SKM-1 treated with dmso at 0.1 percent for 144 hours (cell line): ENCODE measurements around the gene SBNO2.

Source experiments
- DNase-seq: peaks from one replicate; lab custom pipeline; 2025; ENCODE audit not compliant: unreplicated experiment; lab: John Stamatoyannopoulos, UW

Gene SBNO2

DNA sequence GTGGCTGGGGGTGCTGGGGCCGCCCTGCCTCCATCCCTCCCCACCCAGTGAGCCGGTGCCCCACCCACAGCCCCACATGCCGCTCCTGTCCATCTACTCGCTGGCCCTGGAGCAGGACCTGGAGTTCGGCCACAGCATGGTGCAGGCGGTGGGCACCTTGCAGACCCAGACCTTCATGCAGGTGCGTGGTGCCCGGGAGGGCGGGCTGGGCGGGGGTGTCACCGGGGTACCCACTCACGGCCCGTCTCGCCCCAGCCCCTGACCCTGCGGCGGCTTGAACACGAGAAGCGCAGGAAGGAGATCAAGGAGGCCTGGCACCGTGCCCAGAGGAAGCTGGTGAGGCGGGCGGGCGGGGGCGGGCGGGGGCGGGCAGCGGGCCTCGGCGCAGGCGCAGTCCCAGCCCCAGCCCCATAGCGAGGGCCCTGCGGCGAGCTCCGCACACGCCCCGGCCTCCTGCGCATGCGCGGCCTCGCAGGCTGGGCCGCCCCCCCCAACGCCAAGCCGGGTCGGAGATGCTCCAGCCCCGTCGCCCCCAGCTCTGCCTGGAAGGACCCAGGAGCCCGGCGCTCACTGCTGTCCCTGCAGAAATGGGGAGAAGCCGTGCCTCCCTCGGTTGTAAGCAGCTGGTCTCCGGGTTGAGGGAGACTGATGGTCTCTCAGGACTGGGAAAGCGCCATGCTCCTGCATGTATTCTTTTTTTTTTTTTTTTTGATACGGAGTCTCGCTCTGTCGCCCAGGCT lies 99.4 kb downstream of the SBNO2 start:
- no peak for DNase-seq

DNA sequence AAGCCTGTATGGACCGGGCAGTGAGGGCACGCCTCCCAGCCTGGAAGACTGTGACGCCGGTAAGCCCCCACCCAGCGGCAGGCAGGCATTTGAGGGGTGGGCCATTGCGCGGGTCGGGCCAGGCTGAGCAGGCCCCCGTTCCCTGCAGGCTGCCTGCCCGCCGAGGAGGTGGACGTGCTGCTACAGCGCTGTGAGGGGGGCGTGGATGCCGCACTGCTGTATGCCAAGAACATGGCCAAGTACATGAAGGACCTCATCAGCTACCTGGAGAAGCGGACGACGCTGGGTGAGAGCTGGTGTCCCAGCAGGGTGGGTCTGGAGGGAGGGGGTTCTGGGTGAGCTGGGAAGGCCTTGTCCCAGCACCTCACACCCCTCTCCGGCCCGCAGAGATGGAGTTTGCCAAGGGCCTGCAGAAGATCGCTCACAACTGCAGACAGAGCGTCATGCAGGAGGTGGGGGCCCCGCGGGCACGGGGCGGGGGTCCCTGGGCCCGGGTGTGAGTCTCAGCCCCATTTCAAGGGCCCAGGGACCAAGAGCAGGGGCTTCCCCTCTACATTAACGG lies 100.0 kb downstream of the SBNO2 start:
- no peak for DNase-seq

DNA sequence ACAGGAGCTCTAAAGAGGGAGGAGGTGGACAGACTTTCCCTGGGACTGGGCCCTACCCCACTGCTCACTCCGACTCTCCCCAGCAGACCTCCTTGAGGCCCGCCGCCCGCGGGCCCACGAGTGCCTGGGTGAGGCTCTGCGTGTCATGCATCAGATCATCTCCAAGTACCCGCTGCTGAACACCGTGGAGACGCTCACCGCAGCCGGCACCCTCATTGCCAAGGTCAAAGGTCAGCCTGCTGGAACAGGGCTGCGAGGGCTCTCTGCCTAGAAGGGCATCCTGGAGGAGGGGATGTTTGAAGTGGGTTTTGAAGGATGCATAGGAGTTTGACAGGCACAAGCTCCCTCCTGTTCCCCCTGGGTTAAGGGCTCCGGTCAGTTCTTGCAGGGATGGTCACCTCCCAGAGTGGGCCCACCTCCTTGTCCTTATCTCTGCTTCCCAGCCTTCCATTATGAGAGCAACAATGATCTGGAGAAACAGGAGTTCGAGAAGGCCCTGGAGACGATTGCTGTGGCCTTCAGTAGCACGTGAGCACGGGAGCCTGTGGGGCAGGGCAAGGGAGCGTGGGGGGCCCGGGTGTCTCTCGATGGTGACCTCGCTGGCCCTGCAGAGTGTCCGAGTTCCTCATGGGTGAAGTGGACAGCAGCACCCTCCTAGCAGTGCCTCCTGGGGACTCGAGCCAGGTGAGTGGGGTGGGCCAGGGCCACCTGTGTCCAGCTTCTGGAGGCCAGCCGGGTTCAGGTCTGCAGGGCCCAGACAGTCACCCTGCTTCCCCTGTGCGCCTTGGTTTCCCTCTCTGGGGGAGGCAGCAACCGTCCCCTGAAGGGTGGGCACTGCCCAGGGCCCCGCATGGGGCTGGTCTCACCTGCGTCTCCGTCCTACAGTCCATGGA lies 100.8 kb downstream of the SBNO2 start:
- DNase-seq = no peak

DNA sequence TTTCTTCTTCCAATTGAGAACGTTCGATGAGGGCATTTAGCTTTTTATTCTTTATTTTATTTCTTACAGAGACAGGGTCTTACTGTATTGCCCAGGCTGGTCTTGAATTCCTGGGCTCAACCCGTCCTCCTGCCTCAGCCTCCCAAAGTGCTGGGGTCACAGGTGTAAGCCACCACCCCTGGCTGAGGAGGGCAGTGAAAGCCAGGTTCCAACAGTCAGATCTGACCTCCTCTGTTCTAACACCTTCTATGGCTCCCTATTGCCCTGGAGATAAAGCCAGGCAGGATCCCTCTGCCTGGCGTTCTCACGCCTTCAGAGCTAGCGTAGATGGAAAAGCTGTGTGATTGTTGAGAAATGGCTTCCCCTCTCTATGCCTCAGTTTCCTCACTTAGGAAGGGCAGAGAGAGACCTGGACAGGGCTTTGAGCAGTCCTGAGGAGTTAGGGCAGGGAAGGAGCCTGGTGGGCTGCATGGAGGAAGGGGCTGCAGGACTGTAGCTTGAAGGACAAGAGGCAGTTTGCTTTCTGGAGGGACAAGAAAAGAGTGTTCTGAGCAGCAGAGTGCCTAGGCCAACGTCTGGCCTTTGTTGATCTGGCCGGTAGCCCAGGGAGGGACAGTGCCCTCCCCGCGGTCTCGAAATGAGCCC lies 101.6 kb downstream of the SBNO2 start:
- DNase-seq = no peak

DNA sequence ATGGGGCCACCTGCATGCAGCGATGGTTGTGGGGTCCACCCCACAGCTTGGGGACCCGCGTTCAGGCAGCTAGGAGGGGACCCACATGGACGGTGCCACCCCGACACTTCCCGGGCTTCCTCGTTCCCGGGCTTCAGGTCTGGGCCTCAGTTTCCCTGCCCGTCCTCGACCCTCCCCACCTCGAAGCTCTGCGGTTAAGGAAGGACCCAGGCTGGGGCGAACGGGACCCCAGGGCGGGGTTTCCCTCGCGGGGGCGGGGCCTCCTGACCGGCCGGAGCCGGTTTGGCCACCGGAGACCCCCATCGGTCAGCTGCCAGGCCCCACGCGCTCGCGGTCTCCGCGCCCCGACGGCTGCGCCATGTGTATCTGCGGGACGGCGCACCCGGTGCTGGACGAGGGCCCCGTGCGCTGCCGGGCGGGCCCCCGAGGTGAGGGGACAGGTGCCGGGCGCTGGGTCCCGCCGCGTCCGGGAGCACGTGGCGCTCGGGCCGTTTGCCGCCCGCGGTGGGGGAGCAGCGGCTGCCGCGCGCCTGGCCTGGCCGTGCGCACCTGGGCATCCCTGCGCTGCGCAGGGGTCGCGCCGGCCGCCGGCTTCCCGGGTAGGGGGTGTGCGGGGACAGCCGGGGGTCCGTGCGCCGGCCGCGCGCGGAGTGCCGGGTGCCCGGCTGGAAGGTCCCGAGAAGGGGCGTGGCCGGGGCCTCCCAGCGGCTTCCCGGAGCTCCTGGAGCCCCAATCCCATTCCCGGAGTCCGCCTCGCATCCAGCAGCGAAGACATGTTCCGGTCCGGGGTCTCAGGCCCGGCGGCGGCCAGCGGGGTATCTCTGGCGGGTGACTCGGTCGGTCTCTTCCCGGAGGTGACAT lies 102.9 kb downstream of the SBNO2 start:
- no peak for DNase-seq

DNA sequence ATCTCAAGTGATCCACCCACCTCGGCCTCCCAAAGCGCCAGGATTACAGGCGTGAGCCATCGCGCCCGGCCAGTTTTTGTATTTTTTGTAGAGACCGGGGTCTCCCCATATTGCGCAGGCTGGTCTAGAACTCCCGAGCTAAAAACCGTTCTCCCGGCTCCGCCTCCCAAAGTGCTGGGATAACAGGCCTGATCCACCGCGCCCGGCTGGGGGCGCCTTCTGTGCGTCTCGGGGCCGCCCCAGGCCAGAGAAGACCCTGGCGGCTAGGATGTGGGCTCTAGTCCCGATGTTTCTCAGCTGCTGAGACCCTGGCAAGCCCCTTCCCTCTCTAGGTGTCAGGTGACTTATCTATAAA lies 103.5 kb downstream of the SBNO2 start:
- no peak for DNase-seq

DNA sequence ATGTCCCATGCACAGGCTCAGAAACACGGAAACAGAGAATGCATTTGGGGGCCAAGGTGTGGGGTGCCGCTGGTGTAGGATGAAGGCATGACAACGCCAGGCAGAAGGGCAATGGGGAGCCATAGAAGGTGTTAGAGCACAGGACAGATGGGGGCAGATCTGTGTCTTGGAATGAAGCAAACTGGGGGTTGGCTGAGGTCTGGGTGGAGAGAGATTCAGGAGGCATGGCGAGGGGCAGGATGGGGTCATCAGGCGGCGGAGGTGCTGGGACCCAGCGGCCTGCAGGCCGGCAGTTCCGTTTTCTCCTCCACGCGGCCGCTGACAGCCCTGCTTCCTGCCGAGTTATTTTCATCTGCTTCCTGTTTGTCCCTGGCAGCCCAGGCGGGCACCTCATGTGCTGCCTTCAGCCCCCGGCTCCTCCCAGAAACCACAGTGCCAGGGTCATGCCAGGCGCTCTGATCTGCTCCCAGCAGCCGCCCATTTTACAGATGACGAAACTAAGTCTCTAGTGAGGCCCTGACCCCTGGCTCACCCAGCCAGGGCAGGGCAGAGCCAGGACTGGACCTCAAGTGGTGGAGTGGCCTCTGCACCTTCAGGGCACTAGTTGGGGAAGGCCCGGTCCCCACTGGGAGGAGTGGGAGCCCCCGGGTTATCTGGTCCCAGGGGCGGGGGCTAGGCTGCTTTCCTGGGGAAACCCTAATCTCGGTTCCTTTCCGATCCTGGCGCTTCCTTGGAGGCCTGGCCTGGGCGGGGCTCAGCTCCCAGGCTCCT lies 104.9 kb downstream of the SBNO2 start:
- peak; percentile 93 for DNase-seq

DNA sequence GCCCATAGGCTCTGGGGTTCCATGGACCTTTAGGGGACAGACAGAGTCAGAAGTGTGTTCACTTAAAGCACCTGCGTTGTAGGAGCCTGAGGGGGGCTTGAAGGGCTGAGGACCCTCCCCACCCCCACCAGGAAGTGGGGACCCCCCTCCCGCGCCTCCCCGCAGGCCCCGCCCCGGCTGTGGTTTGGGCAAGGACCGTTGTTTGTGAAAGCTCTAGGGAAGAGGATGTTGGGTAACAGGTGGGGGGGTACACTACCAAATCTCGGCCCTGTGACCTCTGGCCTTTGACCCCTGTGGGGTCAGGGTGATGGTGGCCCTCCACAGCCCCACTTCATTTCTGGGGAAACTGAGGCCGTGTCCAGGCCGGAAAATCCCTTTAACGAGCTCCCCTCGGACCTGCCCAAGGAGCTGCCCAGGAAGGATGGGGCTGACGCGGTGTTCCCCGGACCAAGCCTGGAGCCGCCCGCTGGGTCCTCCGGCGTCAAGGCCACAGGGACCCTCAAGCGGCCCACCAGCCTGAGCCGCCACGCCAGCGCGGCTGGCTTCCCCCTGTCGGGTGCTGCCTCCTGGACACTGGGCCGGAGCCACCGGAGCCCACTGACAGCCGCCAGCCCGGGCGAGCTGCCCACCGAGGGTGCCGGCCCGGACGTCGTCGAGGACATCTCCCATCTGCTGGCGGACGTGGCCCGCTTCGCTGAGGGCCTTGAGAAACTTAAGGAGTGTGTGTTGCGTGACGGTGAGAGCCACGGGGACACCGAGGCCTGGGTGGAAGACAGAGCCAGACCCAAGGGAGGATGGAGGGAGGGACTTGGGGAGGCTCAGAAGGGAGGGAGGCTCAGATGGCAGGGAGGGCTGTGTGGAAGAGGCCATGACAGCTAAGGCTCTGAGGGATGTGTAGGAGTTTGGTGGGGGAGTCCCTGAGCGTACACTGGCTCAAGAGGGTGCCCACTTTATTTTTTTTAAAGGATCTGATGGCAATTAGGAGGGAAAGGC lies 105.8 kb downstream of the SBNO2 start:
- peak; percentile 35 for DNase-seq

DNA sequence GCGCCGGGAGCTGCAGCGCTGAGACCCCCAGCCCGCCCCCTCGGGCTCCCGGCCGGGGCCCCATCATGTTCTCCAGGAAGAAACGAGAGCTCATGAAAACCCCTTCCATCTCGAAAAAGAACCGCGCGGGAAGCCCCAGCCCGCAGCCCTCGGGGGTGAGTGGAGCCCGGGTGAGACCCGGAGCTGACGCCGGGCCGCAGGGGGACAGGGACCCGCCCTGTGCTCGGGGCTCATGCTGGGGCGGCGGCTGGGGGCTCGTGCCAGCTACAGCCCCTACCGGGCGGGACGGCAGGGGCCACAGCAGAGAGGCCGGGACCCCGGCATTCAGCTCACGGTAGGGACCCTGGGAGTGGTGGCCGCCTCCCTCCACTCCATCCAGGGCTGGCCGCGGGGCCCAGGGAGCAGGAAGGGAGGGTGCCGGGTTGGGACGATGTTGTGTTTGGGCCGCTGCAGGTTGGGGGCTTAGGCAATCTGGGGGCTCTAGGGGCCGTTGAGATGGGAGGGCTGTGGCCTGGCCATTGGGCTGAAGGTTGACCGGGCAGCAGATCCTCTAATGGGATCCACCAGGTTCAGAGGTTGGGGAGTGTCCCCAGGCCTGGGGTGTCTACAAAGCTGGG lies 106.6 kb downstream of the SBNO2 start:
- no peak for DNase-seq

DNA sequence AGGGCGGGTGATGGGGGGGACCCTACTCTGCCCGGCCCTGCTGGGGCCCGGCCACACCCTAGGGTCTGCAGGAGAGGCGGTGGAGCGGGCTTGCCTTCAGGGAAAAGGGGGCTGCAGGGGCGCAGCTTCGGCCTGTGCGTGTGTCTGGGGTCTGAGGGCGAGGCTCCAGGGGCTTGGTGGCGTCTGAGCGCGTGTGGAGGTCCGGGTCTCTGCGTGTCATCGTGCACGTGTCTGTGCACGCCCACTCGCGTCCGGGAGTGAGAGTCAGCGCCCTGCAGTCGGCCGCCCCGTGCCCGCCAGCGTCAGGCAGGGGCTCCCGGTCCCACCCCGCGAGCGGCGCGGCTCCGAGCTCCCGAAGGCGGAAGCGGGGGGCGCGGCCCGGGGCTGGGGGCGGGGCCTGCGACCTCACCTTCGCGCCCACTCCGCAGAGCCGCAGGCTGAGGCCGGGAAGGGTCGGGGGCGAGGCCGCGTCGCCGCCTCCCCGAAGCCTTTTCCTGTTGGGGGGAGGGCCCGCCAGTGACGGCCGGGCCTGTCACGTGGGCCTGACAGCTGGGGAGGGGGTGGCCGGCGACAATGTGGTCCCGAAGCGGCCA lies 107.2 kb downstream of the SBNO2 start, which contains the start of gene ARHGAP45:
Gene ARHGAP45, plus strand, starts transcription at position 420 of the 593 bp plus-strand sequence. CDS start 239 bp downstream, outside the sequence.
- peak; percentile 45 for DNase-seq

DNA sequence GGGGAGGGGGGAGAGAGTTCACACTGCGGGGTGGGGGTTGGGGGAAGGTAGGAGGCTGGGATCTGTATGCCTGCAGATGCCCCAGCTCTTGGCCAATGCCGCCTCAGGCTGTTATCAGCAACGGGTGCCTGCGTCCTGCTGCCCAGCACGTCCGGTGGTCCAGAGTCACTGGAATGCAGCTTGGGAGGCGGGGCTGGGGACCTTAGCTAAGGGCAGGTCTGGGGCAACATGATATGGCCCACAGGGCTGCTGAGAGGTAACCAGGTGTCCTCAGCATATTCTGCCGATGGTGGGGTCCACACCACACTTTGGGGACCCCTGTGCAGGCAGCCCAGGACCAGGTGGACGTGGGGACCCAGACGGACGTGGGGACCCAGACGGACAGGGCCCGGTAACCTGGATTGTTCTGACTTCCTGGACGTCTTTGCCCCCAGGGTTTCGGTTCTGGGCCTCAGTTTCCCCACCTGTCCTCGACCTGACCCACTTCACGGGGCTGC lies 107.8 kb downstream of the SBNO2 start:
- DNase-seq = no peak

DNA sequence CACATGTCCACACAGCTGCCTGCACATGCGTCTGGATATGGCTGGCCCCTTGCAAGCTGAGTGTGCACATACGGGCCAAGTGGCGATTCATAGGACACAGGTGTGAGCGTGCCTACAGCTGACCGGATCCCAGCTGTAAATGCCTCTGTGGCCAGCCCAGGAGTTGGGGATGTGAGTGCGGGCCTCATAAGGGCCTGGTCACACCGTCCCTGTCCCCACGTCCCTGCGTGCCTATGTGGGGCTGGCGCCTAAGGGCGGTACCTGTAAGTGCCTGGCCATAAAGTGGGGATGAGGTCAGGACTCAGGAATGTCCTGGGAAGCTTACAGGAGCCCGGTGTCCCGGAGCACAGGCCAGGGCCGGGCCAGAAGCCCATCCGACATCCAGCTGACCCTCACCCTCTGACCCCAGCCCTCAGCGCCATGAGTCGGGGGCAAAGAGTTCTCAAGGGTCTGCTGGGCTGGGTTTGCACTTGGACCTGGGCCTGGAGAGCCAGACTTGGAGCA lies 108.4 kb downstream of the SBNO2 start:
- no peak for DNase-seq

DNA sequence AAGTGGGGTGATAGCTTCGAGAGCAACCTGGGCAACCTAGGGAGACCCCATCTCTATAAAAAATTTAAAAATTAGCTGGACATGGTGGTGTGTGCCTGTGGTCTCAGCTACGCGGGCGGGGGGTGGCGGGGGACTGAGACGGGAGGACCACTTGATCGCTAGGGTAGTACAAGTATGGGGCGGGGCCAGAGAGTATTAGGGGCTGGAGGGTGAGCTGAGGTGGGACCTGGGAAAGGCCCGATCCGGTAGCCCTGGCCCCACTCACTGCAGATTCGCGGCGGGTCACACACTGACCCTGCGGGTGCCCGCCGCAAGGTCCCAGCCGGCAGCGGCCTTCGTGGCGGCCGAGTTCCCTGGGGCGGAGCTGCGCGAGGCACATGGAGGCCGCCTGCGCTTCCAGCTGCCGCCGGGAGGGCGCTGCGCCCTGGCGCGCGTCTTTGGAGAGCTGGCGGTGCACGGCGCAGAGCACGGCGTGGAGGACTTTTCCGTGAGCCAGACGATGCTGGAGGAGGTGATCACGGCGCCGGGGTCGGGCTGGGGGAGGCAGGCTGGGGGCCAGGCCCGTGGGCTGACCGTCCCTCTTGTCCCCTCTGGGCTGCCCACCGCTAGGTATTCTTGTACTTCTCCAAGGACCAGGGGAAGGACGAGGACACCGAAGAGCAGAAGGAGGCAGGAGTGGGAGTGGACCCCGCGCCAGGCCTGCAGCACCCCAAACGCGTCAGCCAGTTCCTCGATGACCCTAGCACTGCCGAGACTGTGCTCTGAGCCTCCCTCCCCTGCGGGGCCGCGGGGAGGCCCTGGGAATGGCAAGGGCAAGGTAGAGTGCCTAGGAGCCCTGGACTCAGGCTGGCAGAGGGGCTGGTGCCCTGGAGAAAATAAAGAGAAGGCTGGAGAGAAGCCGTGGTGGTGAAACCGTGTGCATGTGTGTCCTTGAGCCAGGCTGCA lies 109.1 kb downstream of the SBNO2 start:
- no peak for DNase-seq

DNA sequence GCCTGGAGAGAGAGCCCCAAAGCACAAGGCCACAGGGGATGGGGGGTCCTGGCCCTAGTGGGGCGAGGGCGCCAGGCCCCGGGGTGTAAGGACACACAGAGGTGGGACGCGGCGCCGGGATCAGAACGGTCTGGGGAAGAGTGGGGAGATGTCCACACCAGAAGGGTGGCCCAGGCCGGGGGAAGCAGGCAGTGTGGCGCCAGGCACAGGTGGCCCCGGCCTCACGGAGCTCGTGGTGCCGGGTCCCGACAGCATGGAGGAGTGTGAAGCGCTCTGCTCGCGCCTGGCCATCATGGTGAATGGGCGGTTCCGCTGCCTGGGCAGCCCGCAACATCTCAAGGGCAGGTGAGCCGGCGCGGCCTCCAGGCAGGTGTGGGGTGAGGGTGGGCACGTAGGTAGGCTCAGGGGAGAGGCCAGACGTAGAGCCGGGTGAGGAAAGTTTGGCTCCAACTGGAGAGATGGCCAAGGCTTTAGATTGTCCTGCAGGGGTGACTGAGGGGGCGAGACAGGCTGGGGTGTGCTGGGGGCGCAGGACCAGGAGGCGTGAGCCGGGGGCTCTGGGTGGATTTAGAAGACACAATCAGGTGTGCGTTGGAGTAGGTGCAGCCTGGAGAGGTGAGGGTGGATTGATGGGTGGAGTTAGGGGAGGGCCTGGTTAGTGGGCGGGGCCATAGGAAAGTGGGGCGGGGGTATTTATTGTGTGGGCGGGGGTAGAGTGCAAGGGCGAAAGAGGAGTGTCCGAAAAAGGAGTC lies 110.0 kb downstream of the SBNO2 start:
- DNase-seq = no peak
